GM12801 (cell line): ENCODE results near the gene DLEU7.

Experiments used
- CTCF ChIP-seq: IDR thresholded peaks from one replicate; pipeline ENCODE4 v1.5.1; 2011; ENCODE audit warnings: control low read depth; ENCODE audit not compliant: insufficient read length; ENCODE audit errors: extremely low read depth

DLEU7 gene

DNA sequence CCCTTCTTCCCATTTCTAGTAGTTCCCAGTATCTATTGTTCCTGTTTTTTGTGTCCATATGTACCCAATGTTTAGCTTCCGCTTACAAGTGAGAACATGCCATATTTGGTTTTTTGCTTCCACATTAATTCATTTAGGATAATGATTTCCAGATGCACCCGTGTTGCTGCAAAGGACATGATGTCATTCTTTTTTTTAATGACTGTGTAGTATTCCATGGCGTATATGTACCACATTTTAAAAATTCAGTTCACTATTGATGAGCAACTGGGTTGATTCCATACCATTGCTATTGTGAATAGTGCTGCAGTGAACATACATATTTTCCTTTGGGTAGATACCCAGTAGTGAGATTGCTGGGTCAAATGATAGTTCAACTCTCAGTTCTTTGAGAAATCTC is 50.5 kb downstream of the DLEU7 start:
- no peak for TF ChIP-seq CTCF

DNA sequence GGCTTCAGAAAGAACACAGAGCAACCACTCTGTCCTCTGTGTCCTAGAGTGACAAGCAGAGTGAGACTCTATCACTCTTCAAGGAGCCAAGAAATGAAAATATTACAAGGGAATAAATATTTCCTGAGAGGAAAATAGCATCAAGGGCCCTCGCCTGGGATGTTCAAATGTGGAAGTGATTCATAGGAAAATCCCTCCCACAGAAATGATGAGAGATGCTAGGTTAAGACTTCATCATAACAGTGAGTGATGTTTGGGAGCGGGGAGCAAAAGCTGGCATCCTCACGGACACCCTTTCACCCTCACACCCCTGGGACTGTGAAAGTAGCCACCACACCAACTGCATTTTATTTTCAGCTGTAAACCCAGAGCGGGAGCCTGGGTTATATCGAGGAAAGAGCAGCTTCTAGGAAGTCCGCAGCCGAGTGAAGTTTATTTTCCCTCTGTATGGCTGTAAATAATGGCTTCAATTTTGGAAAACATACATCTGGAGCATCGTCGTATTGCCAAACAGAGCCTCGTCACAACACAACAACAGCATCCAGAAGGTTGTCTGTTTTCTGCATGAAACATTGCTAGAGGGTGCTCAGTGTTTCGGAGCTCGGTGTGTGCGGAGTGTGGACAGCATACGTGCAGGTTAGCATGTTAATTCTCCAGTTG is 54.8 kb downstream of the DLEU7 start:
- TF ChIP-seq CTCF = no peak

- no peak for TF ChIP-seq CTCF
Measured at GRCh38 chr13:50787316-50788195, 55.9 kb downstream of the DLEU7 start.

GRCh38 chr13:50783717-50784290 is 59.7 kb downstream of the DLEU7 start:
- TF ChIP-seq CTCF = no peak

- TF ChIP-seq CTCF = no peak
Measured at GRCh38 chr13:50783066-50783465, 60.4 kb downstream of the DLEU7 start.

GRCh38 chr13:50780201-50781015 is 63.1 kb downstream of the DLEU7 start:
- TF ChIP-seq CTCF = no peak
